Prostate gland (tissue), 2 donors: ENCODE data around the gene TLE1. TPM values are rescaled to one million over a fixed set of nuclear protein-coding genes. Genes with fewer than 3 reads are reported as not detected.

Experiments used
- DNase-seq: peaks from one replicate; pipeline ENCODE4 v3.0.0-alpha.2; 2019; ENCODE audit warnings: low spot score
- H3K27ac ChIP-seq, 2 donors: fragments of 200-600 bp; sonication (generic); 2 replicates each; pipeline ENCODE4 v1.5.1; 2017 to 2019
- H3K27me3 ChIP-seq: fragments of 200-600 bp; sonication (generic); replicated peaks from 2 replicates; pipeline ENCODE4 v1.5.1; 2019; ENCODE audit not compliant: insufficient read depth
- H3K36me3 ChIP-seq, 2 donors: fragments of 200-600 bp; sonication (generic); 1 replicate in 1 of 2; 2 replicates in 1 of 2; pipeline versions ENCODE4 v1.5.1 to v1.8.1; 2017 to 2019
- H3K4me1 ChIP-seq: fragments of 200-600 bp; sonication (generic); replicated peaks from 2 replicates; pipeline ENCODE4 v1.5.1; 2019
- H3K4me3 ChIP-seq, 2 donors: fragments of 200-600 bp; sonication (generic); 2 replicates each; pipeline ENCODE4 v1.5.1; 2017 to 2019
- H3K9me3 ChIP-seq: fragments of 200-600 bp; sonication (generic); 2 replicates; pipeline ENCODE4 v1.5.1; 2017
- POLR2A ChIP-seq: fragments of 450-650 bp; IDR thresholded peaks from one replicate; pipeline ENCODE4 v1.6.1; 2016; ENCODE audit warnings: antibody characterized with exemption, mild to moderate bottlenecking
- POLR2AphosphoS5 ChIP-seq: sonication (generic); formaldehyde crosslinking; IDR thresholded peaks from one replicate; pipeline ENCODE4 v1.6.1; 2017; ENCODE audit warnings: antibody characterized with exemption
- WGBS: methylation state at CpG from one replicate; pipeline ENCODE4 v1.1.5; 2018; 5-methylcytosine and 5-hydroxymethylcytosine counted together
- intact Hi-C: fragments of 100-400 bp; cut with DNase I; formaldehyde crosslinking; loops from one replicate; pipeline ENCODE4 v1.14.2; 2022
- total RNA-seq, 2 donors: library from RNA; depleted of rRNA; stranded (reverse); fragments of >200 nt; gene quantifications; one replicate each; pipeline ENCODE4 v1.1.0, GENCODE V29; 2016
- TF ChIP-seq, protein P1 (sequence below), 4 experiments: fragments of 200-600 bp in 2 of 4; fragments of 450-650 bp in 2 of 4; sonication (generic) in 2 of 4; IDR thresholded peaks; 1 replicate in 3 of 4; 2 replicates in 1 of 4; pipeline ENCODE4 v1.5.1; 2016 to 2019; ENCODE audit warnings: antibody characterized with exemption in 4 of 4, mild to moderate bottlenecking in 2 of 4, moderate library complexity in 2 of 4

TLE1 gene
- total RNA-seq, 2 donors from 2014 or later = 61.0 to 89.5 TPM

DNA sequence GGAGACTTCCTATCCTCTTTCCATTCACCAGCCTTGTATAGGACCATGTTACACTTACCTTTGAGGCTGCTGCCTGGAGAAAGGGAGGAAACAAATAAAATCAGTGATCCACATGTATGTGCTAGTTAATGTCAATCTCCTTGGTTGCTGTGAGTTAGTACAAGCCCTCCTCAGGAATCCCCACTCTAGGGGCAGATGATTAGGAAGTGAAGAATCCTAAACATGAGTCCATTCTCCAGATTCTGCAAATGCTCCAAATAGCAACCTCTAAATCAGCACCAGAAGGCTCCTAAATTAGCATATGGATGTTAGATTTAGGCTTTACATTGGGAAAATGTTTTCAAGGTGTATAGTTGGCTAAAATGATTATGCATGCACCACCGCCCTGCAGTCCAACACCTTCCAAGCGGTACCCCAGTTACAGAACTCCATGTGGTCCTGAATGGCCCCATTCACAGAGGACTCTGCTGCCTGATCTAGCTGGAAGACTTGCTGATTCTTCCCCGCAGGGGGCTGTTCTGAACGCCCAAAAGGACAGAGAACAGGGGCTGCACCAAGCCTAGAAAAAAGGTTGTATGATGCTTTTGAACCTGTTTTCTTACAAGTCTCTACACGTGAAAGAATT is 123.2 kb downstream of the TLE1 start:
- WGBS = 100% methylated on average over 5 of the region's 5 CpGs
- intact Hi-C loops = no loop called here
- Histone ChIP-seq H3K9me3 (no peaks in the 10 kb centered on the region), H3K27me3 (no peaks in the 10 kb centered on the region), H3K27ac (no peak overlapping the region), H3K36me3 (no peaks in the 10 kb centered on the region), H3K4me3 (no peak overlapping the region), H3K4me1 (no peaks in the 10 kb centered on the region)
- DNase-seq = no peak
- no peak for TF ChIP-seq POLR2A
- TF ChIP-seq, protein P1, sequence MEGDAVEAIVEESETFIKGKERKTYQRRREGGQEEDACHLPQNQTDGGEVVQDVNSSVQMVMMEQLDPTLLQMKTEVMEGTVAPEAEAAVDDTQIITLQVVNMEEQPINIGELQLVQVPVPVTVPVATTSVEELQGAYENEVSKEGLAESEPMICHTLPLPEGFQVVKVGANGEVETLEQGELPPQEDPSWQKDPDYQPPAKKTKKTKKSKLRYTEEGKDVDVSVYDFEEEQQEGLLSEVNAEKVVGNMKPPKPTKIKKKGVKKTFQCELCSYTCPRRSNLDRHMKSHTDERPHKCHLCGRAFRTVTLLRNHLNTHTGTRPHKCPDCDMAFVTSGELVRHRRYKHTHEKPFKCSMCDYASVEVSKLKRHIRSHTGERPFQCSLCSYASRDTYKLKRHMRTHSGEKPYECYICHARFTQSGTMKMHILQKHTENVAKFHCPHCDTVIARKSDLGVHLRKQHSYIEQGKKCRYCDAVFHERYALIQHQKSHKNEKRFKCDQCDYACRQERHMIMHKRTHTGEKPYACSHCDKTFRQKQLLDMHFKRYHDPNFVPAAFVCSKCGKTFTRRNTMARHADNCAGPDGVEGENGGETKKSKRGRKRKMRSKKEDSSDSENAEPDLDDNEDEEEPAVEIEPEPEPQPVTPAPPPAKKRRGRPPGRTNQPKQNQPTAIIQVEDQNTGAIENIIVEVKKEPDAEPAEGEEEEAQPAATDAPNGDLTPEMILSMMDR (IDR thresholded peaks at IDR 0.05) = no peak
- no peak for TF ChIP-seq POLR2AphosphoS5

DNA sequence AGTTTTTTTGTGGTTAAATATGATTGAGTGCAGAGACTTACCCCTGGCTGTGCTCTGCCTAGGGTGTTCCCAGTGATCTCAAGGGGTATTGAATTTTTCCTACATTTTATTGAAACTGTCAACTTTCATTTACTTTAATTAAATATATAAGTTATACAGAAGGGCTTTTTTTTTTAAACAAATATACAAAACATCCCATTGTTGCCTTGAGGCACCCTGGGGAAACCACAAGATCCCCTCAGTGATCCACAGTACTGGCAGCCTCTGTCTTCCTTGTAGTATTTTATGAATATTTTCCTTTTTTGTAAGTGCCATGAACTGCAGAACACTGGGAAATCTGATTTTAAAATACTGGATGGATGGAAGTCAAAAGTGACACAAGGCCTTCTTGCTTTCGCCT is 123.7 kb downstream of the TLE1 start:
- Histone ChIP-seq H3K9me3 (no peaks in the 10 kb centered on the region), H3K27ac (no peak overlapping the region), H3K4me3 (no peak overlapping the region), H3K27me3 (no peaks in the 10 kb centered on the region), H3K36me3 (no peaks in the 10 kb centered on the region), H3K4me1 (no peaks in the 10 kb centered on the region)
- WGBS = 100% methylated on average over 1 of the region's 1 CpG
- intact Hi-C loops = no loop called here
- TF ChIP-seq, protein P1 (IDR thresholded peaks at IDR 0.05) = no peak
- TF ChIP-seq POLR2A (no peak), POLR2AphosphoS5 (no peak)
- DNase-seq = no peak

DNA sequence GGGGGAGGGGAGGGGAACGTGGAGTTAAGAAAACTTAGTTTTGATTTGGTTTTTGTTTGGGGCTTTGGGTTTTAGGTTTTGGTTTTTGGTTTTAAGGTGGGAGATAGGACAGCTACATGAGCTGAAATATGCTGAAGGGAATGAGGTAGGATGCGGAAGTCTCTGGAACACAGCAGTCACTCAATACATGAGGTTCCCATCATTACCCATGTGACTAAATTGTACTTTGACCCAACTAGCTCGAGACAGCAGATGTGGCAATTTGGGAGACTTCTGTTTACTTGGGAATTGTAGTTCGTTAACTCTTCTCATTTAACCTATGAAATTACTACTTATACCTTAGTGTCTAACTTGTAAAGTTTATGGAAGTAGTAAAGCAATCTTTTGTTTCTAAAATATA is 124.2 kb downstream of the TLE1 start:
- no peak for DNase-seq
- intact Hi-C loops = no loop called here
- Histone ChIP-seq H3K4me3 (no peak overlapping the region), H3K4me1 (no peaks in the 10 kb centered on the region), H3K27ac (no peak overlapping the region), H3K27me3 (no peaks in the 10 kb centered on the region), H3K36me3 (no peaks in the 10 kb centered on the region), H3K9me3 (no peaks in the 10 kb centered on the region)
- TF ChIP-seq POLR2A (no peak), POLR2AphosphoS5 (no peak)
- TF ChIP-seq, protein P1 (IDR thresholded peaks at IDR 0.05) = no peak
- WGBS = 73% methylated on average over 4 of the region's 4 CpGs

DNA sequence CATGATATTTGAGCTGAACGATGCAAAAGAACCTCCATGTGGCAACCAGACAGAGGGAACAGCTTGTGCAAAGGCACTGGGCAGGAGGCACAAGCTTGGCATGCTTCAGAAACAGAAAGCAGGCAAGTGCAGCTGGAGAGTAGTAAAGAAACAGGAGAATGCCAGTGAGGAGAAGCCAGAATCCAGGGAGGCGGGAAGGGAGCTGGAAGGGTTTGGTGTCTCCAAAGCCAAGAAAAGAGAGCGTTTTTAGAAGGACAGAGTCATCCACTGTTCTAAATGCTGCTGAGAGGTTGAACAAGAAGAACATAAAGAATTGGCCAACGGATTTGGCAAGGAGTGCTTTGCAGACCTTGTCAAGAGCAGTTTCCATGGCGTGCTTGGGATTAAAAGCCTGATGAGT is 124.7 kb downstream of the TLE1 start:
- H3K4me1 ChIP-seq = no peaks in the 10 kb centered on the region
- H3K4me3 ChIP-seq = no peak overlapping the region
- no peak for DNase-seq
- 76% methylated on average over 5 of the region's 5 CpGs for WGBS
- intact Hi-C loops = no loop called here
- no peaks in the 10 kb centered on the region for H3K27me3 ChIP-seq
- no peaks in the 10 kb centered on the region for H3K9me3 ChIP-seq
- no peak overlapping the region for H3K27ac ChIP-seq
- no peak for TF ChIP-seq POLR2AphosphoS5
- no peak for TF ChIP-seq POLR2A
- TF ChIP-seq, protein P1 (IDR thresholded peaks at IDR 0.05) = no peak
- H3K36me3 ChIP-seq = no peaks in the 10 kb centered on the region

DNA sequence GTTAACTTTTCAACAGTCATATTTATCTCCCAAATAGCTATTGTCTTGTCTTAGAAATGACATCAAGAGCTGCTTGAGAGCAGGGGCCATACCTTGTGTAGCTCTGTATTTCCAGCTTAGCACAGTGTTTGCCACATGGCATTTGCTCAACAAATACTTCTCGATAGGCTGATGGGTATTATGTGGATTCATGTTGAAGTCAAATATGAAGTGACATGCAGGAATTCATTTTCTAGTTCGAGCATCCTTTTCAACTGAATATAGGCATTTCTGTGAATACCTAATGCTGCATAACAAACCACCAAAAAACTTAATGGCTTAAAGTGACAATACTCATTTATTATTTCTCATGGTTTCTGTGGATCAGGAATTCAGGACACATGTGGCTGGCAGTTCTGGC is 125.6 kb downstream of the TLE1 start:
- Histone ChIP-seq H3K4me3 (no peak overlapping the region), H3K27me3 (no peaks in the 10 kb centered on the region)
- DNase-seq = no peak

More for the DNA sequence above, 125.6 kb downstream of the TLE1 start:
- H3K36me3 ChIP-seq = no peaks in the 10 kb centered on the region
- TF ChIP-seq, protein P1 (IDR thresholded peaks at IDR 0.05) = no peak
- TF ChIP-seq POLR2AphosphoS5 (no peak), POLR2A (no peak)
- H3K9me3 ChIP-seq = no peaks in the 10 kb centered on the region
- H3K27ac ChIP-seq = no peak overlapping the region
- intact Hi-C loops = no loop called here
- no peaks in the 10 kb centered on the region for H3K4me1 ChIP-seq
- 89% methylated on average over 2 of the region's 2 CpGs for WGBS
